ENCODE measurements around the gene NCR2.

NCR2 gene

GRCh38 chr6:41359617-41360313 is 24.4 kb downstream of the NCR2 start:
- Histone ChIP-seq H3K9me2 (ENCODE audit: low read depth, low read length) (no peaks in the 10 kb centered on the region), H3K27ac (ENCODE audit: low read depth, low read length, poor library complexity, severe bottlenecking) (no peak overlapping the region), H3K79me2 (ENCODE audit: insufficient read depth, low read length) (no peaks in the 10 kb centered on the region), H3K36me3 (ENCODE audit: insufficient read depth, low read length) (no peaks in the 10 kb centered on the region), H3F3A (ENCODE audit: insufficient read depth, low read length) (no peaks in the 10 kb centered on the region), H3K4me3 (ENCODE audit: low read depth, low read length, poor library complexity, severe bottlenecking) (no peak overlapping the region), H3K27me3 (ENCODE audit: insufficient read depth, low read length) (no peaks in the 10 kb centered on the region; the same call in 1 of the 2 replicates), H3K9me3 (ENCODE audit: low read length) (0 out of 2 replicates have a peak, but pooled peaks cover 5% of the 10 kb centered on the region), H2AFZ (ENCODE audit: low read length) (no peak overlapping the region), H3K4me1 (ENCODE audit: insufficient read depth, low read length, severe bottlenecking) (no peaks in the 10 kb centered on the region), H3K4me2 (ENCODE audit: low read length) (no peak overlapping the region), H3K9ac (ENCODE audit: low read length) (no peak overlapping the region), H4K20me1 (ENCODE audit: insufficient read depth, low read length) (no peaks in the 10 kb centered on the region)
- TF ChIP-seq EZH2 (IDR thresholded peaks at IDR 0.05; ENCODE audit: borderline replicate concordance, low read length), result no peak
- TF ChIP-seq, protein P1, sequence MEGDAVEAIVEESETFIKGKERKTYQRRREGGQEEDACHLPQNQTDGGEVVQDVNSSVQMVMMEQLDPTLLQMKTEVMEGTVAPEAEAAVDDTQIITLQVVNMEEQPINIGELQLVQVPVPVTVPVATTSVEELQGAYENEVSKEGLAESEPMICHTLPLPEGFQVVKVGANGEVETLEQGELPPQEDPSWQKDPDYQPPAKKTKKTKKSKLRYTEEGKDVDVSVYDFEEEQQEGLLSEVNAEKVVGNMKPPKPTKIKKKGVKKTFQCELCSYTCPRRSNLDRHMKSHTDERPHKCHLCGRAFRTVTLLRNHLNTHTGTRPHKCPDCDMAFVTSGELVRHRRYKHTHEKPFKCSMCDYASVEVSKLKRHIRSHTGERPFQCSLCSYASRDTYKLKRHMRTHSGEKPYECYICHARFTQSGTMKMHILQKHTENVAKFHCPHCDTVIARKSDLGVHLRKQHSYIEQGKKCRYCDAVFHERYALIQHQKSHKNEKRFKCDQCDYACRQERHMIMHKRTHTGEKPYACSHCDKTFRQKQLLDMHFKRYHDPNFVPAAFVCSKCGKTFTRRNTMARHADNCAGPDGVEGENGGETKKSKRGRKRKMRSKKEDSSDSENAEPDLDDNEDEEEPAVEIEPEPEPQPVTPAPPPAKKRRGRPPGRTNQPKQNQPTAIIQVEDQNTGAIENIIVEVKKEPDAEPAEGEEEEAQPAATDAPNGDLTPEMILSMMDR (IDR thresholded peaks at IDR 0.05; ENCODE audit: low read length), result no peak

DNA sequence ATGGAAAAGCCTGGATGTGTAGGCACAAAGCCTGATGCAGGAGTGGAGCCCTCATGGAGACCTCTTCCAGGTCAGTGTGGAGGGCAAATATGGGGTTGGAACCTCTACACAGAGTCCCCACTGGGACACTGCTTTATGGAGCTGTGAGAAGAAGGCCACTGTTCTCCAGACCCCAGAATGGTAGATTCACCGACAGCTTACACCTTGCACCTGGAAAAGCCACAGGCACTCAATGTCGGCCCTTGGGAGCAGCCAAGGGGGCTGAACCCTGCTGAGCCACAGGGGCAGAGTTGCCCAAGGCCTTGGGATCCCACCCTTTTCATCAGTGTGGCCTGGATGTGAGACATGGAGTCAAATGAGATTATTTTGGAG is 24.9 kb downstream of the NCR2 start:
- Histone ChIP-seq H3K79me2 (ENCODE audit: insufficient read depth, low read length) (no peaks in the 10 kb centered on the region), H3K27ac (ENCODE audit: low read depth, low read length, poor library complexity, severe bottlenecking) (no peak overlapping the region), H2AFZ (ENCODE audit: low read length) (no peak overlapping the region), H3K4me2 (ENCODE audit: low read length) (no peak overlapping the region), H3K9me2 (ENCODE audit: low read depth, low read length) (no peaks in the 10 kb centered on the region), H3K27me3 (ENCODE audit: insufficient read depth, low read length) (no peaks in the 10 kb centered on the region; the same call in 1 of the 2 replicates), H3K36me3 (ENCODE audit: insufficient read depth, low read length) (no peaks in the 10 kb centered on the region), H3K4me3 (ENCODE audit: low read depth, low read length, poor library complexity, severe bottlenecking) (no peak overlapping the region), H3K9me3 (ENCODE audit: low read length) (0 out of 2 replicates have a peak, but pooled peaks cover 5% of the 10 kb centered on the region), H3K9ac (ENCODE audit: low read length) (no peak overlapping the region), H4K20me1 (ENCODE audit: insufficient read depth, low read length) (no peaks in the 10 kb centered on the region), H3F3A (ENCODE audit: insufficient read depth, low read length) (no peaks in the 10 kb centered on the region), H3K4me1 (ENCODE audit: insufficient read depth, low read length, severe bottlenecking) (no peaks in the 10 kb centered on the region)
- TF ChIP-seq EZH2 (IDR thresholded peaks at IDR 0.05; ENCODE audit: borderline replicate concordance, low read length), result no peak
- TF ChIP-seq, protein P1 (IDR thresholded peaks at IDR 0.05; ENCODE audit: low read length), result no peak

DNA sequence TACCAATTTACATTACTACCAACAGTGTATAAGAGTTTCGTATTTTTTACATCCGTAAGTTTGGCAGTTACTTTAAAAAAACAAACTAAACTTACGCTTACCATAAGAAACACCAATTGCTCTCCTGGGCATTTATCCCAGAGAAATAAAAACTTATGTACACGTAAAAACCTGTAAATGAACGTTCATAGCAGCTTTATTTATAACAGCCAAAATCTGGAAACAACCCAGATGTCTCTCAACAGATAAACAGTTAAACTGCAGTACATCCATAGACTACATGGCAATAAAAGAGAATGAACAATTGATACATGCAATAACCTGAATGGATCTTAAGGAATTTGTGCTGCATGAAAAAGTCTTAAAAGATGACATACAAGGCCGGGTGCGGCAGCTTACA is 30.7 kb downstream of the NCR2 start:
- Histone ChIP-seq H3F3A (ENCODE audit: insufficient read depth, low read length) (no peaks in the 10 kb centered on the region), H3K36me3 (ENCODE audit: insufficient read depth, low read length) (no peaks in the 10 kb centered on the region), H3K9me2 (ENCODE audit: low read depth, low read length) (no peaks in the 10 kb centered on the region), H2AFZ (ENCODE audit: low read length) (no peak overlapping the region), H3K79me2 (ENCODE audit: insufficient read depth, low read length) (no peaks in the 10 kb centered on the region), H4K20me1 (ENCODE audit: insufficient read depth, low read length) (no peaks in the 10 kb centered on the region), H3K9me3 (ENCODE audit: low read length) (0 out of 2 replicates have a peak, but pooled peaks cover 5% of the 10 kb centered on the region), H3K27ac (ENCODE audit: low read depth, low read length, poor library complexity, severe bottlenecking) (no peak overlapping the region), H3K4me2 (ENCODE audit: low read length) (no peak overlapping the region), H3K4me3 (ENCODE audit: low read depth, low read length, poor library complexity, severe bottlenecking) (no peak overlapping the region), H3K9ac (ENCODE audit: low read length) (no peak overlapping the region), H3K4me1 (ENCODE audit: insufficient read depth, low read length, severe bottlenecking) (no peaks in the 10 kb centered on the region), H3K27me3 (ENCODE audit: insufficient read depth, low read length) (no peaks in the 10 kb centered on the region)
- TF ChIP-seq EZH2 (IDR thresholded peaks at IDR 0.05; ENCODE audit: borderline replicate concordance, low read length), result no peak
- TF ChIP-seq, protein P1 (IDR thresholded peaks at IDR 0.05; ENCODE audit: low read length), result no peak
